Fibroblast of mammary gland (primary cell): ENCODE measurements around the gene ETF1.

Source experiments
- DNase-seq: peaks from one replicate; pipeline ENCODE4 v3.0.0-alpha.2; 2010; ENCODE audit warnings: low read depth
- H3K4me3 ChIP-seq: 2 replicates; pipeline ENCODE4 v1.5.1; 2011; ENCODE audit warnings: low read depth, mild to moderate bottlenecking, low read length, moderate library complexity; ENCODE audit not compliant: control insufficient read depth
- TF ChIP-seq, protein P1 (sequence below): conservative IDR thresholded peaks from 2 replicates; pipeline ENCODE4 v1.5.1; 2011; ENCODE audit warnings: low read depth, low read length, inconsistent platforms; ENCODE audit not compliant: control insufficient read depth, insufficient read depth

The ETF1 gene

DNA sequence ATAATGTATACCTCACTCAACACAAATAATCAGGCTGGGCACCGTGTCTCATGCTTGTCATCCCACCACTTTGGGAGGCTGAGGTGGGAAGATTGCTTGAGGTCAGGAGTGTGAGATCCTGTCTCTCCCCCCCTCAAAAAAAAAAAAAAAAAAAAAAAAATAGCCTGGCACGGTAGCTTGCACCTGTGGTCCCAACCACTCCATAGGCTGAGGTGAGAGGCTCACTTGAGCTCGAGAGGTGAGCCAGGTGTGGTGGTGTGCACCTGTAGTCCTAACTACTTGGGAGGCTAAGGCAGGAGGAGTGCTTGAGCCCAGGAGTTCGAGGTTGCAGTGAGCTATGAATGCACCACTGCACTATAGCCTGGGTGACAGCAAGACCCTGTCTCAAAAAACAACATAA, 9.6 kb upstream of the ETF1 start:
- TF ChIP-seq, protein P1, sequence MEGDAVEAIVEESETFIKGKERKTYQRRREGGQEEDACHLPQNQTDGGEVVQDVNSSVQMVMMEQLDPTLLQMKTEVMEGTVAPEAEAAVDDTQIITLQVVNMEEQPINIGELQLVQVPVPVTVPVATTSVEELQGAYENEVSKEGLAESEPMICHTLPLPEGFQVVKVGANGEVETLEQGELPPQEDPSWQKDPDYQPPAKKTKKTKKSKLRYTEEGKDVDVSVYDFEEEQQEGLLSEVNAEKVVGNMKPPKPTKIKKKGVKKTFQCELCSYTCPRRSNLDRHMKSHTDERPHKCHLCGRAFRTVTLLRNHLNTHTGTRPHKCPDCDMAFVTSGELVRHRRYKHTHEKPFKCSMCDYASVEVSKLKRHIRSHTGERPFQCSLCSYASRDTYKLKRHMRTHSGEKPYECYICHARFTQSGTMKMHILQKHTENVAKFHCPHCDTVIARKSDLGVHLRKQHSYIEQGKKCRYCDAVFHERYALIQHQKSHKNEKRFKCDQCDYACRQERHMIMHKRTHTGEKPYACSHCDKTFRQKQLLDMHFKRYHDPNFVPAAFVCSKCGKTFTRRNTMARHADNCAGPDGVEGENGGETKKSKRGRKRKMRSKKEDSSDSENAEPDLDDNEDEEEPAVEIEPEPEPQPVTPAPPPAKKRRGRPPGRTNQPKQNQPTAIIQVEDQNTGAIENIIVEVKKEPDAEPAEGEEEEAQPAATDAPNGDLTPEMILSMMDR, result no peak
- no peak overlapping the region for H3K4me3 ChIP-seq
- DNase-seq, result no peak

DNA sequence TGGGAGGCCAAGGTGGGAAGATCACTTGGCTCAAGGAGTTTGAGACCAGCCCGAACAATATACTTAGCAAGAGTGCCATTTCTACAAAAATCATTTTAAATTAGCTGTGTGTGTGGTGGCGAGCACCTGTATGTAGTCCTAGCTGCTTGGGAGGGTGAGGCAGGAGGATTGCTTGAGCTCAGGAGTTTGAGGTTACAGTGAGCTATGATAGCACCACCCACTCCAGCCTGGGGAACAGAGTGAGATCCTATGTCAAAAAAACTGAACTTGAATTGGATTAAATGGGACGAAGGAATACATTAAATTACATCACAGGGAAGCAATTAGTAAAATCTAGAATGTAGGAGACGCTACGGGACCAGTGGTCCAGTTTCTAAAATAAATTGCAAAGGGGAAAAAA, 6.4 kb upstream of the ETF1 start:
- no peak for DNase-seq
- TF ChIP-seq, protein P1, result no peak
- no peak overlapping the region for H3K4me3 ChIP-seq

DNA sequence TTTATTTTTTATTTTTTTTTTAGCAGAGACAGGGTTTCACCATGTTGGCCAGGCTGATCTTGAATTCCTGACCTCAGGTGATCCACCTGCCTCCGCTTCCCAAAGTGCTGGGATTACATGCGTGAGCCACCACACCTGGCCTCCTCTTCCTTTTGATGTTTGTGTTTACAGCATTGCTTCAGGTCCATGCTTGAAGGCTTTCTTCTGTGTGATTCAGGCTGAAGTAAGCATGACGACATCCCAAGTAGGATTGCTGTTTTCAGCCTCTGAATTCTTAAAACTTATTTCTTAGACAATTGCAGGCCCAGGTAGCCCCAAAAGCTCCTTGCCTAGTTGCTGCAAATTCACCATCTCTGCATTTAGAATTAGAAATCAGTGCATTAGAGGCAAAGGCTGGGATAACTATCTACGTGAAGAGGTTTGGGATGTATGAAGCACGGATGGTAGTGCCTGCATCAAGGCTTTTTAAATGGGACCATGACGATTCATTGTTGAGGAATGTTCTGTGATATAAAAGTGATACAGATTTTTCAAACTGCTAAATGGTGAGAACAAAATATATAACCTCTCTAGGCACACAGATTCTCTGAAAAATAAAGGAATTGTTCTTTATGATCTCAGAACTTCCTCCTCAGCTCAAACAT, 3.0 kb upstream of the ETF1 start:
- H3K4me3 ChIP-seq, result no peak overlapping the region
- TF ChIP-seq, protein P1, result no peak
- peak; percentile 47 for DNase-seq

DNA sequence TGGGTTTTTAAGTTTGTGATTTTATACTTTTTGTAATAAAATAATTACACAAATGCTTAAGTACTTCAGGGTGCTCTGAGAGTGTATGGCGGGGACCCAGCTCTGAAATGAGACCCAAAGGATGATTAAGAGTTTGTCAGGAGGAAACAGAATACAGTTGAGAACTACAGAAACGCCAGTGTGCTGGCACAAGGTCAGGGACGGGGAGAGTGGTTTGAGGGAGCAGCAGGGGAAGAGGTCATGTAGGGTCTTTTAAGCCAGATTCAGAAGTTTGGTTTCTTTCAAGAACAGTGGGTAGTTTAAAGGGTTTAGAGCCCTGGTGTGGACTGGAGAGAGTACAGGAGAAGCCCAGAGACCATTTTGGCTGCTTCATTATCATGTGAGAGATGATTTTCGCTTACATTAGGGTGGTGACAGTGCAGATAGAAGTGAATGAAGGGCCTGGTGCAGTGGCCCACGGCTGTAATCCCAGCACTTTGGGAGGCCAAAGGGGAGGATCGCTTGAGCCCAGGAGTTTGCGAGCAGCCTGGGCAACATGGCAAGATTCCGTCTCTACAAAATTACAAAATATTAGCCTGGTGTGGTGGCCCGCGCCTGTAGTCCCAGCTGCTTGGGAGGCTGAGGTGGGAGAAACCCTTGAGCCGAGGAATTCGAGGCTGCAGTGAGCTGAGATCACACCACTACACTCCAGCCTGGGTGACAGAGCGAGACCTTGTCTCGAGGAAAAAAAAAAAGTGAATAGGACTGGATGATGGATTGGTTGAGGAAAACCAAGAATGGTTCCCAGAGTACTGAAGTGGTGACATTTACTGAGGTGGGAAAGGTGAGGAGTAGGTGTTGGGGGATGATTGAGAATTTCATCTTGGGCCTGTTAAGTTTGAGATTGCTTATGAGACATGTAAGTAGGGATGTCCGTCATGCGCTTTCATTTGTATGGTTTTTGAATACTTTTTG, 1.4 kb upstream of the ETF1 start:
- H3K4me3 ChIP-seq, result peak overlapping the region; percentile 95

DNA sequence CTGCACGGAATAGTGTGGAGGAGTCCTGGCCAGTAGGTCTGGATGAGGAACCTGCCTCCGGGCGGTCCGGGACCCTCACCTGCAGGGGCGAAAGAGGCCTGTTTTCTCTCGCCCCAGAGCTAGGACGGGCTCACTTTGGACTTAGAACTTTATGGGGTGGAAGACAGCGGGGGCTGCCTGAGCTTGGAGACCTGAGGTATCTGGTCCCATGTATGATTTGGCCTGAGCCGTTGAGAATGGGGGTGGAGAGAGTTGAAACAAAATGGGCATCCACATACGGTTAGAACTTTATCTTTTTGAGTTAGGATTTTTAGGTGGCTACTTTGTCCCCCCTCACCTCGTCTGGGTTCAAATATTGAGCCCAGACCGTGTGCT, 681 bp upstream of the ETF1 start:
- DNase-seq, result no peak
- TF ChIP-seq, protein P1, result no peak
- peak overlapping the region; percentile 95 for H3K4me3 ChIP-seq

More for the DNA sequence above, 1.4 kb upstream of the ETF1 start:
- TF ChIP-seq, protein P1, result no peak
- DNase-seq, result peak; percentile 69

DNA sequence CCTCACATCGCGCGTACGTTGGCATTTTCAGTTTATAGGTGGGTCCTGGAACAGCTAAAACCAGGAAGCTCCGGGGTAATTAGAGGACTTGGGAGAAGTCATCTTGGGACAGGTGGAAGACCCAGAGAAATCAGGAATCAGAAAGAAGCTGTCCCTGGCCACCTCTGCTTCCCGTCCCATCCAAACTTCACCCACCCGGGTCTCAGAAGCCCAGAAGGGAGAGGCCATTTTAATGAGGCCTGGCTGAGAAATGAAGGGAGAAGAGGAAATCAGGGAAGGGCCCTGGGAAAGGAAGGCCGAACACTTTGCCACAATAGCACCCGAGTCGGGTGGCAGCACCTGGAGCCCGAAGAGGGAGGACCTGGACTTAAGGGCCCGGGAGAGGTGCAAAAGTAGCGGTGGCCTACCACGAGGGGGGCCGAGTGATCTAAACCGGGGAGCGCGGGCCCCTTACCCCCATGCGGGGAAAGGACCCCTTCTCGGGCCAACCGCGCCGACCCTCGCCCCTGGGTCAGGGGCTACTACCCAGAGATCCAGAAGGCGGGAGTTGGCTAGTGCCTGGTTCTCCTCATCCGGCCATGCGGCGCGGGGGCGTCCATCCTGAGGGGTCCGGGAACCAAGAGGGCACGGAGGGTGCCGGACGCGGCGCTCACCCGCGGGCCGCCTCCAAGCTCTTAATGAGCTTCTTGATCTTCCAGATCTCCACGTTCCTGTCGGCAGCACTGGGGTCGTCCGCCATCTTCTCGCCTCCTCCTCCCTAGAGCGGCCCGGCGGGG, 668 bp downstream of the ETF1 start:
- DNase-seq, result no peak
- TF ChIP-seq, protein P1, result no peak
- peak overlapping the region; percentile 93 for H3K4me3 ChIP-seq
